GM18858 (cell line): ENCODE results near the gene HSPE1.
"Not testable (repeated sequence)": the region's sequence is repeated elsewhere in the genome, so short reads cannot be mapped to it uniquely, and the experiment has no call there.

Experiments used
- ATAC-seq: cut with Tn5 transposase; IDR thresholded peaks from one replicate; pipeline ENCODE4 v1.9.1; 2021; ENCODE audit not compliant: unreplicated experiment

Gene HSPE1

DNA sequence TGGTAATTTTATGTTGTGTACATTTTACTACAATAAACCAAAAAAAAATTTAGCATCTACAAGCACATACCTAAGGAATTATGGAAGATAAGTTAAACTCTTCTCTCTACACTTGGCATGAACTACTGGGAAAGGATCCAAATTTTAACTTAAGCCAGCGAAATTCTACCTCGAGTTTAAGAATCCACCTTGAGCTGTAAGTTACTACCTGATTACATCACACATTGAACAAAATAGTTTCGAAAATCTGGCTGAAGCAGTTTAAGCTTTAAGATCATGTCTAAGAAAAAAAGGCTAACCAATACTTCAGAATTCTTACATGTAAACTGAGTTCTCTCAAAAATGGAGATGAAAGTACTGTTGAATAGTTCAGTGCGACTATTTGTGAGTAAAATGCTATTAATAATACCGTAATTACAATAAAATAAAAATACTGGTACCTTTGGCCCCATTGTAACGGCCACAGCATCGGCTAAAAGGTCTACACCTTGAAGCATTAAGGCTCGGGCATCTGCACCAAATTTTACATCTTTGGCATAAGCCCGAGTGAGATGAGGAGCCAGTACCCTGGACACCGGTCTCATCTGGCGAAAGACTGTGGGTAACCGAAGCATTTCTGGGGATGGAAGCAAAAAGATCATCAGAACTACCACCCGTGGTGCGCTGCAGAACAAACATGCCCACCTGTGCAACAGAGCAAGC, 1.8 kb upstream of the HSPE1 start:
- no peak for ATAC-seq

DNA sequence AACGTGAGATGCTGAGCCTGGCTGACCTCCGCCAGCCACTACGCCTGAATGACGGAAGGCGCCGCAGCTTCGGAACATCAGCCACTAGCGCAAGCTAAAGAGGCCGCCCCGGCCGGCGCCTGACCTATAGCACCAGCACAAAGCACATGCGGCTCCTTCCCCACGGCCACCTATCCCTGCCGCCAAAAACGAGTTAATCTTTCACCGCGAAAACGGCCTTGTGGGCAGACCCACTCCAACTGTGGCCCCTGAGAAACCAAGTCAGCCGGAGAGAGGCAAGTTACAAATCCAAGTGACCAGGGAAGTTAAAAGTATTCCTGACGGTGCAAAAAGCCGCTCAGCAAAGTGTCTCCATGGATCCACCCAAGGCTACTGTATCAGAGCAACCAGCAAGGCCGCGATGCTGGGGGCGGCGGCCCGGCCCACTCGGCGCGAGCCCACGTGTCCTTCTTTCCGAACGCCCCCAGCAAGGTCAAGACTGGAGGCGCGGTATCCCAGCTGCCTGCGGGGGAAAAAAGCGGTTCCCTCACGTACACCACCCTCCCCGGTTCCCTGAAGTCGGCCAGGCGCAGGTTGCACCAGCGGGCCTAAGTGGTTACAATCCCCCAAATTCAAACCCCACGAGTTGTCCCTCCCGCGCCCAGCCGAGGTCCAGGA, 1.1 kb upstream of the HSPE1 start:
- ATAC-seq: no peak

DNA sequence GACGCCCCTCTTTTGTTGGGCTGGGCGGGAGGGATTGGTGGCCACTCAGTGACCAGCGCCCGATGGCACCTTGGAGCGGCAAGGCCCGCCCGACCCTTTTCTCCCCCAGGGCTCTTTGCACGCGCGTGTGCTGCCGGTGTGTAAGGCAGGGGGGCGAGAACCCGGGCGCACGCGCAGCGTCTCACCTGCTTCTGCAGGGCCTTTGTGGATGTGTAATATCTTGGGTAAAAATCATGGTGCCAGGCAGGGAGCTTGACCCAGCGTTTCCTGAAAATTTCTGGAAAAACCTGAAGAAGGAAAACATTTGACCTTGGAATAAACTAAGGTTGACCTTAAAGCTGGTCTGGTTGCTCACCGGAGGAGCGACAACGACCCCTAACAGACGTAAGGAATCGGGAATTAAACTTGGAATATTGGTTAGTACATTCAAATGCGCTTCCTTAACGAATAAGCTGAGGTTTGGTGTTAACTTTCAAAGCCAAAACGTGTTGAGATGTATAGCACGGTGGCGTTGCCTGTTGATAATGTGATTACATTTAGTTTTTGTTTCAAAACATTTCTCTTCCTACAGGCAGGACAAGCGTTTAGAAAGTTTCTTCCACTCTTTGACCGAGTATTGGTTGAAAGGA, 438 bp downstream of the HSPE1 start:
- no peak for ATAC-seq

DNA sequence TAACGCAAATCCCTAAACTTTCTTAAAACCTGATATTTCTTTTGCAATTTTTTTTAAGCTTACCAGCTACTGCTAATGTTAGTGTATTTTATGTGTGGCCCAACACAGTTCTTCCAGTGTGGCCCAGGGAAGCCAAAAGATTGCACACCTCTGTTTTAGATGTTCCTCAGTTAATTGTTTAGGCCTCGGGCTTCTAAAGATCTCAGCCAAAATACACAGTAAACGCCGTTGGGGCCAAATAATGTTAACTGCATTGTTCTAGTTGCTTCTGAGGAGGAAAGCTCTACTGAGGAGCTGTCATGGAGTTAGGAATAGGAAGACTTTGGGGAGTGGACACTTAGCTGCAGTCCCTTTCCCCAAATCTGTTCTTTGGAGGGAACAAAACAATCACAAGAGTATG, 2.0 kb downstream of the HSPE1 start:
- ATAC-seq: no peak

DNA sequence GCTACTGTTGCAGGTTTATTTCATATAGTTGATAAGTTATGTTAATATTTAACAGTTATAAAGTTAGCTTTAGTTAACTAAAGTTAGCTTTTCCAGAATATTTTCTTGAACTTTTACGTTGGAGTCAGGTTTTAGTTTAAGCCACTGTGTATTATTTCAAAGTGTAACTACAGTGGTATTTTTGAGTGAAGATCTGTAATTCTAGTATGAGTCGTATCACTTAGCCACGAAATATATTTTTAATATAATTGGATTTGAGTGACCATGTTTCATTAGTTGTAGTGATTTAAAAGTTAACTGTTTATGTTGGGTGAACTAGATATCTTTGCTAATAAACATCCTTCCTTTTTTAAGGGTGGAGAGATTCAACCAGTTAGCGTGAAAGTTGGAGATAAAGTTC, 2.5 kb downstream of the HSPE1 start:
- no peak for ATAC-seq

DNA sequence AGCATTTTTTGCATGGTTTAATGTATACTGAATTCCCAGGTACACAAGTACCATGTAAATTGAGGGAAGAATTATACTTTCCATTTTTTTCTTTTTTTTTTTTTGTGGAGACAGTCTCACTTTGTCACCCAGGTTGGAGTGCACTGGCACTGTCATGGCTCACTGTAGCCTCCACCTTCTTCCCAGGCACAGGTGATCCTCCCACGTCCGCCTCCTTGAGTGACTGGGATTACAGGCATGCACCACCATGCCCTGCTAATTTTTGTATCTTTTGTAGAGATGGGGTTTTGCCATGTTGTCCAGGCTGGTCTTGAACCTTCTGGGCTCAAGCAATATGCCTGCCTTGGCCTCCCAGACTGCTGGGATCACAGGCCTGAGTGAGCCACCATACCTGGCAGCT, 3.8 kb downstream of the HSPE1 start:
- ATAC-seq: no peak

DNA sequence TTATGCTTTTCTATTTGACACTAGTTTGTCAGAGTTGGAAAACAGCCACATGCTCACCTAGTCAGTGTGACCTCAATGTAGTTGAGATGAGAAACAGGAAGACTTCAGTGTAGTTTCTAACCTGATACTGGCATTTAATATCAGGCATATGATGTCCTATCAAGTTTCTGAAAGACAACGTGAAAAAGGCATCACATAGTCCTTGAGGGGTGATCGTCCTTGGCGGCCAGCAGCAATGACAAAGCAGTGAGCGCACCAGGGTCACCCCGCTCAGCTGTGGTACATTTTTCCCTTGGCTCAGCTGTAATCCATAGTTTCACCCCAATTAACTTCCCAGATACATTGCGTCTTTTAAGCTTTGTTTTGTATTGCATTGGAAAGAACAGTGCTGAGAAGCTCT, 4.3 kb downstream of the HSPE1 start:
- ATAC-seq: no peak

DNA sequence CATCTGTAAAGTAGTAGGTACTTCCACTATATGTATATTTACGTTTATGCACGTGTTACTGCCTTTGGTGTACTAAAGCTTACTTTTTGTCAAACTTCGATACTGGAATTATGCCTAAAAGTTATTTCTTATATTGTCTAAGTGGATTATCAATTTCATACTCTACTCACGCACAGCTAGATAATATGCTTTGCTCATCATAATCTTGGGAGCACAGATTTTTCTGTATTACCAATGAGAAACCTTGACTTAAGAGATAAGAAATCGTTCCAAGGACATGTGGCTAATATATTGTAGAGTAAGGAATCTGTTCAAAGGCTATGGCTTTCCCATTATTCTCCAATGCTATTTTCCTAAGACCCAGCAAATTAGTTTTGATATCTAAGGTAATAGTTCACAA, 6.5 kb downstream of the HSPE1 start:
- no peak for ATAC-seq

DNA sequence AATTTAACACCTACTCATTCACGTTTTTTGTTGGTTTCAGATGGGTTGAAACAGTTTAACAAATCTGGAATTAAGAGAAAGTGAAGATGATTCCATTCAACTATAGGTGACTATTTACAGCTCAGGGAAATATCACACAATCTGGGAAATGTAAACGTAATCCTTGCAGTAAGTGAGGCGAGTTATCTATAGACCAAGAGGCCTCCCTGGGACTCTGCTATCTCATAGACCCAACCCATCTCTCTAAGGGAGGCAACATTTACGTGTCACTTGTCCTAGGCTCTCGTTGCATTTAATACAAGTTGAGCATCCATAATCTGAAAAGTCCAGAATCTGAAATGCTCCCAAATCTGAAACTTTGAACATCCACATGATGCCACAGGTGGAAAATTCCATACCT, 13.7 kb downstream of the HSPE1 start:
- ATAC-seq: no peak

DNA sequence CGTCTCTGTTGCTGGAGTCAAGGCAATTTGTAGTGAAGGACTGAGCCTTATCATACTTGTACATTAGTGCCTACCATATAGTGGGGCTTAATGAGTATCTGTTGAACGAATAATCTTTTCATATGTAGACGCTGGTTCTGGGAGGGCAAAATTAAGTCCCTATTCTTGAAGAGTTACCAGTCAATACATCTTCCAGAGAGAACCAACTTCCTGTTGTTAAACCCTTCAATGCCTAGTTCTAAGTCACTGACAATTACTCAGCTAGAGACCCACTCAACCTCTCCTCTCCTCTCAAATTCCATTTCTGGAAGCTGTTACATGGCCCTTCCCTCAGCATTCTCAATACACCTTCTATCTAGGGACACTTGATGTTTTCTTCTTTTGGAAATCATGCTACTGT, 14.6 kb downstream of the HSPE1 start:
- no peak for ATAC-seq

DNA sequence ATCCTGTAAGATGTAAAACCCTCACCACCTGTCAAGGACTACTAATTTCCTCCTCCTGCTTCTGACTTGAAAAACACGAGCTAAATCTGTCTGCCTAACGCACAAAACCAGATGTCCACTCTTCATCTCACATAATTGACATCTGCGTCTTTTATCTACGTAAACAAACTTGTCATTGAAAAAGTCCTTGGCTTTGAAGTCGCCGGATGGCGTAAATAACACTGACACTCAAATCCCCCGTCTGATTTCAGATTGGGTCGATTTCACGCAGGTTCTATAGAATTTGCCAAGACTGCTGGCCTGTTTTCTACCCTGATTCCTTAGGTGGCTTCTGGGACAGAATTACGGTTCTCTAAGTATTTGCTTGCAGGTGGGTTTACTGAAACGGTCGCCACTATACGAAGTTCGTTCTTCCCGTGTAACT, 15.1 kb downstream of the HSPE1 start:
- peak; percentile 2 for ATAC-seq

DNA sequence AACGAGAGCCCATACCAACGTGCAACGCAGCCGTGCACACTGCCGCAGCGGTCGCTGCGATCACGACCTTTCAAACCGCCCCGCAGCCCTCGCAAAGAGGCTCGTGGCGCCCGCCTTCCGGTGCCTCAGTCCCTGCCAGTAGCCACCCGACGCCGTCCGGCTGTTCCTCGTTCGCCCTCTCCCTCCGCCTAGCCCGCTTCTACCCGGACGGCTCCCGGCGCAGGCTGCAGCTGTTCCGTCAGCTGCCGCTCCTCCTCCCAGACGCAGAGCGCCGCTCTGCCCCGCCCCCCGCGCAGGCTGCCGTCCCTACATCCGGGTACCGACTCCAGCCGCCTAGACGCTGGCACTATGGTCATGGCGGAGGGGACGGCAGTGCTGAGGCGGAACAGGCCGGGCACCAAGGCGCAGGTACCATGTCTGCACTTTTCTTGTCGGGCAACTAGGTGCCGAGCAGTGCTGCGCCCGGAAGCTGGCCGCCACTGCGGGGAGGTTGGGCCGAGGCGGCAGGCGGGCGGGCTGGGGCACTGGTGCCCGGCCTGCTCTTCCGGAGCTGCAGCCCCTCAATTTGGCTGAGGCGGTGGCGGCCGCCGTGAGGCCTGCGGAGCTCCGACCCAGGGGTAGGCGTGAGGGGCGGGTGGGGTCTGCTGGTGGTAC, 15.7 kb downstream of the HSPE1 start, which contains the start of gene MOB4:
Gene MOB4, plus strand, starts transcription at position 328 of the 654 bp plus-strand sequence. Its CDS starts 21 bp downstream, at position 349.
- peak; percentile 93 for ATAC-seq

DNA sequence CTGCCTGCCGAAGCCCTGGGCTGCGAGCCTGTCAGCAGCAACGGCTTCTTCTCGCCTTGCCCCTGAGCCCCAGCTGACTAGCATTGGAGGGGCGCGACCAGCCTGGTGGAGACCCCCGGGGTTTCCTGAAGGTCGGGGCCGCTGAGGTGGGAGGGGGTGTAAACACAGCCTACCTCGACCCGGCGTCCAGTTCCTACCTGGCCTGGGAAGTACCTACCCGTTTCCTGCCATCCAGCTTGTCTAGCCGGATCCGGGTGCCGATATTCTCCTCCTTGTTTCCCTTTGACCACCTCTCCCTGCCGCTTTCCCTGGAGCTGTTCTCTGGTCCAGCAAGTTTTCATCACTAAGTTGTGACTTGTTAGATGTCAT, 16.2 kb downstream of the HSPE1 start:
- no peak for ATAC-seq

DNA sequence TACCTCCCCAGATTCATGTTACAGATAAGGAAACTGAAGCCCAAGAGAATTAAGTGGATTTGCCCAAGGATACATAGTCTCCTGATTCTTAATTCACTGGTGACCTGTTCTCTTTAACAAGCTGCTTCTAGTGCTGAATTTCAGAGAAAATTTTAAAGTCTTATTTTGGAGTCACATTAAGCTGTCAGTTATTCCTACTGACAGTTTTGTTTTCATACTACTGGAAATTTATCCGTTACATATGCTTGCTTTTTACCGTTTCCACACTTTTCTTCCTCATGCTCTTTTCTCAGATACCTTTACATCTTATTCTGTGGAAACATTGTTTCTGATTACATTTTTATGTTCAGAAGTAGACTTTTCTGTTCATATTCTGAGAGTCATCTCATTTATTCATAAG, 17.0 kb downstream of the HSPE1 start:
- ATAC-seq: no peak

DNA sequence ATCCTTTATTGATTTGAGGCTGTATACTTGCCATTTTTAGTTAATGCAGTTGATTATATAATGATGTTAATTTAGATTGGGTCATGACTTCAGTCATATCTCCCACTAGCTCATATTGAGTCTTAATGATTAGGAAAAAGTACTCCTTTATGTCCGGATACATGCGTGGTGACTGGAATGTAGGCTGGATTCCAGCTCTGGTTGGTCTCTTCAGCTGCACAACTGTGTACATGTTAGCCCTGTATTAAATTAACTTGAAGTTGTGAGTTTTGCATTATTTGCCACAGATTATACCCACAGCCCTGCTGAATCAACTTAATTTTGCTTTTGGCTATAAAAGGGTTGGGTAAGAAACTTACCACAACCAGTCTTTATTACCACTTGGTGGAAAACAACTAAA, 38.2 kb downstream of the HSPE1 start:
- no peak for ATAC-seq

DNA sequence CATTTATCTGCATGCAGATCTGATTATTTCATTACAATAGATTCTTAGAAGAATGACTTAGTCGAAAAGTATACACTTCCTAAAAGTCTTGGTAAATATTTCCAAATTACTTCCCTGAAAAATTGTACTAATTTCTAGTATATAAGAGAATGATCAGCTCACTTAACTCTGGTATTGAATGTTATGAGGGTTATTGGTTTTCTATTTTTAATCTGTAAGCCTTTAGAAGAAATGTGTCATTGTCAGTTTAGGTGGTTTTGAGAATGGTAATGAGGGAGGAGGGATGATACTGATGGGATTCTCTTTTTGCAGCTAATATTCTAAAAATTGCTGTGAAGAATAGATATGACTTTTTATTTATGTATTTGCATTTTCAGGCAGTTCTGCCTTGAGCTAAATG, 39.6 kb downstream of the HSPE1 start:
- ATAC-seq: no peak

DNA sequence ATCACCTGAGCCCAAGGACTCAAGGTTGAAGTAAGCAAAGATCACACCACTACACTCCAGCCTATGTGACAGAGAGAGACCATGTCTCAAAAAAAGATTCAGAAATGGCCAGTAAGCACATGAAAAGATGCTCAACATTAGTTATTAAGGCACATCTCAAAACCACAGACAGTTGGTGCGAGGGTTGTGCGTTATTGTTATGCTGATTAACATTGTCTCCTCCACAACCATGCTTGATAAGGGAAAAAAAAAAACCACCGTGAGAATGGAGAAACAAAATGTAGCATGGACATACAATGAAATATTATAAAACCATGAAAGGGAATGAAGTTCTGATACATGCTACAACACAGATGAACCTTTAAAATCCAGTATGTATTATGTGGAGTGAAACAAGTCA, 43.0 kb downstream of the HSPE1 start:
- ATAC-seq: no peak

DNA sequence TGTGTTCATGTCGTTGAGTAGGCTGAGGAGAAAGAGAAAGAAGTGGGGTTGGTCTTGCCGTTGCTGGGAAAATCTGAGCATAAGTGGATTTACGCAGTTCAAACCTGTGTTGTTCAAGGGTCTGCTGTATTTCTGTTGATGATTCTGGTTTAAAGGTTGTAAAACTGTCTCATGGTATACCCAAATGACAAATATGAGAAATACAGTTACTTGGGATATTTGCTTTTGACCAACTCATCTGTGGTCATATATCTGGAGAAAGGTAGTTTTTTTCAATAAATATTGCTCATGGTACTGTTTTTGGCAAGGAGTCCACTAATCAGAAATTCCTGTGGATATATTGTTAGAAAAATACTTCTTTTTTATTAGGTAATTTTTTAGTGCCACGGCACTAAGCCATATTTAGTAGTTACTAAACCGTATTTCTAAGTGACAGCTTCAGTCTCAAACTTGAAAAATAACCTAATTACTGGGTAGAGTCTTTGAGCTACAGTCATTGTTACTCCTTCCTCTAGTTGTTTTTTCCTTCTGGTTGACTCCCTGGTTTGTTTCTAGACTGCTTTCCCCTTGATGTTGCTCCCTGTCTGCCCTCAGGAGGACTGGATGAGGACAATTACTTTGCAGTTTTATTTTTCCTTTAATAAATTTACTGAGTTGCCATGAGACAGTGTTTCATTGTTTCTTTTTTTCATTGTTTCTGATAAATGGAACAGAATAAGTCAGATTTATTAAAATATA, 47.2 kb downstream of the HSPE1 start:
- no peak for ATAC-seq

DNA sequence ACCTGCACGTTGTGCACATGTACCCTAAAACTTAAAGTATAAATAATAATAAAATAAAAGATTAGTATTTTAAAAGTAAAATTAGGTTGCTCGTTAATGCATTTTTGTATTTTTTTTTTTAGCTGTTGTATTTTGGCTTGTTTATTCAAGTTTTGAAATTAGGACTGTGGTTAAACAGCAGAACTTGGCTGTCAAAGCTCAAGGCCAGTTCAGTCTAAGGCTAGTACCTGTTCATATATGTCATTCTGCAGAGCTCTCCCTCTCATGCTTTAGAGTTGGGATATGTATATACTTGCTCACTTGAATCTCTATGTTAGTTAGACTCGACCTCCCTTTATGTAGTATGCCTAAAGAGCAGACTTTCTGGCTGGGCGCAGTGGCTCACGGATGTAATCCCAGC, 48.4 kb downstream of the HSPE1 start:
- ATAC-seq: no peak

DNA sequence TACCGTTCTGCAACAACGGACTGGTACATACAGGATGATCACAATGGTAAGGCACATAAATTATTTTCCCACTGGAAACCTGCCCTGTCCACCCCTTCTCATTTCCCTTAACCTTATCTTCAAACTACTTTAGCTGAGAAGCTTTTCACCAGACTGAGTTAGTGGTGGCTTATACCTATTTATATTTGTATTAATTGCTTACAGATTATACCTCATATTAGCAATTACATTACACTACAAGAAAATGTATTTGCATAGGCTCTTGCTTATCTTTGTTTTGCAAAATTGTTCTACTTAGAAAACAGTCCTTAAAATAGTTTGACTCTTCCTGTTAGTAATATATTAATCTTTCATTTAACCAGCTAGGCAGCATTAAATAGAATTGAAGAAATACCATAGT, 51.1 kb downstream of the HSPE1 start:
- not testable (repeated sequence) for ATAC-seq
